Ascending aorta (tissue), 2 donors: ENCODE measurements around the gene HMCN1. TPM values are rescaled to one million over a fixed set of nuclear protein-coding genes. Genes with fewer than 3 reads are reported as not detected.

Experiments
- DNase-seq, 2 donors: peaks; one replicate each; pipeline ENCODE4 v3.0.0-alpha.2; 2019; ENCODE audit warnings: low spot score in 2 of 2
- H3K27ac ChIP-seq, 2 donors: fragments of 200-600 bp; sonication (generic); one replicate each; pipeline ENCODE4 v1.5.1; 2016 to 2017; ENCODE audit warnings: mild to moderate bottlenecking in 1 of 2
- H3K27me3 ChIP-seq: fragments of 200-600 bp; sonication (generic); one replicate; pipeline ENCODE4 v1.5.1; 2017
- H3K36me3 ChIP-seq, 2 donors: fragments of 200-600 bp; sonication (generic); one replicate each; pipeline ENCODE4 v1.5.1; 2016
- H3K4me1 ChIP-seq, 2 donors: fragments of 200-600 bp; sonication (generic); one replicate each; pipeline ENCODE4 v1.5.1; 2016 to 2017; ENCODE audit warnings: mild to moderate bottlenecking in 1 of 2
- H3K4me3 ChIP-seq, 2 donors: fragments of 200-600 bp; sonication (generic); one replicate each; pipeline ENCODE4 v1.5.1; 2016 to 2017; ENCODE audit warnings: mild to moderate bottlenecking in 1 of 2
- H3K9me3 ChIP-seq, 2 donors: fragments of 200-600 bp; sonication (generic); one replicate each; pipeline ENCODE4 v1.5.1; 2016
- intact Hi-C: fragments of 100-400 bp; cut with DNase I; formaldehyde crosslinking; loops from one replicate; pipeline ENCODE4 v1.15.1; 2023
- total RNA-seq: library from RNA; depleted of rRNA; stranded (reverse); fragments of >200 nt; gene quantifications from one replicate; pipeline ENCODE4 v1.1.0, GENCODE V29; 2016
- TF ChIP-seq, protein P1 (sequence below), 3 experiments: fragments of 200-600 bp in 2 of 3; fragments of 450-650 bp in 1 of 3; sonication (generic) in 2 of 3; IDR thresholded peaks; one replicate each; pipeline ENCODE4 v1.5.1; 2016 to 2019; ENCODE audit warnings: antibody characterized with exemption in 3 of 3, mild to moderate bottlenecking in 1 of 3, moderate library complexity in 1 of 3

HMCN1 gene
- total RNA-seq, 1 donor from 2014 or later, result 61.7 TPM

GRCh38 chr1:186093437-186093836 lies 359.2 kb downstream of the HMCN1 start:
- TF ChIP-seq, protein P1, sequence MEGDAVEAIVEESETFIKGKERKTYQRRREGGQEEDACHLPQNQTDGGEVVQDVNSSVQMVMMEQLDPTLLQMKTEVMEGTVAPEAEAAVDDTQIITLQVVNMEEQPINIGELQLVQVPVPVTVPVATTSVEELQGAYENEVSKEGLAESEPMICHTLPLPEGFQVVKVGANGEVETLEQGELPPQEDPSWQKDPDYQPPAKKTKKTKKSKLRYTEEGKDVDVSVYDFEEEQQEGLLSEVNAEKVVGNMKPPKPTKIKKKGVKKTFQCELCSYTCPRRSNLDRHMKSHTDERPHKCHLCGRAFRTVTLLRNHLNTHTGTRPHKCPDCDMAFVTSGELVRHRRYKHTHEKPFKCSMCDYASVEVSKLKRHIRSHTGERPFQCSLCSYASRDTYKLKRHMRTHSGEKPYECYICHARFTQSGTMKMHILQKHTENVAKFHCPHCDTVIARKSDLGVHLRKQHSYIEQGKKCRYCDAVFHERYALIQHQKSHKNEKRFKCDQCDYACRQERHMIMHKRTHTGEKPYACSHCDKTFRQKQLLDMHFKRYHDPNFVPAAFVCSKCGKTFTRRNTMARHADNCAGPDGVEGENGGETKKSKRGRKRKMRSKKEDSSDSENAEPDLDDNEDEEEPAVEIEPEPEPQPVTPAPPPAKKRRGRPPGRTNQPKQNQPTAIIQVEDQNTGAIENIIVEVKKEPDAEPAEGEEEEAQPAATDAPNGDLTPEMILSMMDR (IDR thresholded peaks at IDR 0.05), result no peak
- intact Hi-C loops, result loop anchor here (5.0 kb wide), 1 partner anchor 351 kb away; no protein-coding TSS in a partner anchor
- Histone ChIP-seq H3K4me1 (peaks cover 0 to 20% of the 10 kb centered on the region in 2 donors), H3K36me3 (peaks cover 0 to 5% of the 10 kb centered on the region in 2 donors), H3K9me3 (no peaks in the 10 kb centered on the region), H3K27me3 (no peaks in the 10 kb centered on the region), H3K27ac (peak overlapping the region; percentile 39 to 72), H3K4me3 (no peak overlapping the region)
- DNase-seq, result no peak

DNA sequence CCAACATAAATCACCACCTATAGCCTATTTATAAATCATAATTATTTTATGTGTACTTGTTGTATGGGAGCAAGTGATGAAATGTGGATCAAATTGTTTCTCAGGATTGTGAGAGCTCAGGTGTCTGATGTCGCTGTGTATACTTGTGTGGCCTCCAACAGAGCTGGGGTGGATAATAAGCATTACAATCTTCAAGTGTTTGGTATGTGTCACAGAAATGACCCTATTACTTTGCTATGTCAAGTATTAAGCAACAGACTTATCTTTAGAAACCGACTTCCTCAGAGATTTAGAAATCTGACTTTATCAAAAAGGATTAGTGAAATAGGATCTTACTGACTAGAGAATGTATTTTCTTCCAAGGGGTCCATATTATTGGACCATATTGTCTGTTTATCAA lies 360.0 kb downstream of the HMCN1 start:
- Histone ChIP-seq H3K27me3 (no peaks in the 10 kb centered on the region), H3K27ac (peak overlapping the region; percentile 39 to 72)
- intact Hi-C loops, result loop anchor here (5.0 kb wide), 1 partner anchor 352 kb away; no protein-coding TSS in a partner anchor

DNA sequence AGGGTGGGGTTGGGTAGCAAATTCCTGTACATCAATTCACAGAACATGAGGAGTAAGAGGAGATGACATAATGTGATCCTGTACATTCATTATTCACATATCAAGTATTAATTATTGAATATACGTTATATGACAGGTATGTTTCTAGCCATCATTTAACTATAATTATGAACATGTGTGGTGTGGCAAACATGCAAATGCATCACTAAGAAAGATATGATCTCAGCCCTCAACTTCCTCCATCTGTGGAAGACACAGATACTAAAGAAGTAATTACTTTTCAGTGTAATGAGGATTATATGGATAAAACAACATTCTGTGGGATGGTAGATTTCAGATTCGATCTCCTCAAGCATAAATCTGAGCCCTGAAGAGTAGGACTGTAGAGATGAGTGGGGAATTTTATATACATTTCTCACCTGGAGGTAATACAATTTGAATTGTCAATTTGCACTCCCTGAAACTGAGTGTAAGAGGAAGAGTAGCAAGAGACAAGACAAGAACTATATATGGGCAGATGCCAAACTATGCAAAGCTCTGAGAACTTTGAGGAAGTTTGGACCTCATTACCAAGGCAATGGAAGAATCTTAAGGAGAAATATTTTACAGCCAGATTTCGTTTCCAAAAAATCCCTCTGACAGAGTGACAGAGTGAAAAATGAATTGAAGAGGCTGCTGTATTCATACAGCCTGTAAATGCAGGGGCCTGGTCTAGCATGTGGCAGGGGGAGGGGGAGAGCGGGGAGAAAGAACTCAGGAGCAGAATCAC lies 365.3 kb downstream of the HMCN1 start:
- peak overlapping the region; percentile 52 to 79 for H3K27ac ChIP-seq
- H3K9me3 ChIP-seq, result no peaks in the 10 kb centered on the region
- intact Hi-C loops, result no loop called here

More for the DNA sequence above, 360.0 kb downstream of the HMCN1 start:
- DNase-seq, result no peak
- H3K9me3 ChIP-seq, result no peaks in the 10 kb centered on the region
- H3K4me1 ChIP-seq, result peaks cover 0 to 20% of the 10 kb centered on the region in 2 donors
- TF ChIP-seq, protein P1 (IDR thresholded peaks at IDR 0.05), result no peak
- peaks cover 0 to 4% of the 10 kb centered on the region in 2 donors for H3K36me3 ChIP-seq
- no peak overlapping the region for H3K4me3 ChIP-seq

DNA sequence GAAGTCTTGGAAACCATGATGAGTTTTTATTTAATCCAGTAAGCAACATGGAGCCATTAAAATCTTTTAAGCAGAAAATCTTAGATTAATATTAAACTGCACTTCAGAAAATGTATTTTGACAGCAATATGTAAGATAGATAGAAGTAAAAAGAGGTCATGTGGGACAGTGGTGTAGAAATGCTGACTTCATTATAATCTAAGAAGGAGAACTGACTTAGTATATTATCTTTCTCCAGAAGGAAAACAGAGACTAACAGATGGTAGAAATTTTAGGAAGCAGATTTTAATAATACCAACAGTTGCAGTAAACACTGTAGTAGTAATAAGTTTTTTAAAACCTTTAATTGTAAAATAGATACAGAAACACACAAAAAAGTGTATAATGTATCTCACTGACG lies 367.9 kb downstream of the HMCN1 start:
- TF ChIP-seq, protein P1 (IDR thresholded peaks at IDR 0.05), result no peak
- intact Hi-C loops, result no loop called here
- H3K27ac ChIP-seq, result peak overlapping the region; percentile 78 to 79
- no peaks in the 10 kb centered on the region for H3K9me3 ChIP-seq
- no peak for DNase-seq
- no peaks in the 10 kb centered on the region for H3K27me3 ChIP-seq
- H3K36me3 ChIP-seq, result no peaks in the 10 kb centered on the region
- H3K4me3 ChIP-seq, result peak overlapping the region in 1 of 2 donors; percentile 9
- H3K4me1 ChIP-seq, result peaks cover 5 to 29% of the 10 kb centered on the region in 2 donors

More for the DNA sequence above, 365.3 kb downstream of the HMCN1 start:
- no peak for DNase-seq
- Histone ChIP-seq H3K27me3 (no peaks in the 10 kb centered on the region), H3K36me3 (no peaks in the 10 kb centered on the region), H3K4me1 (peaks cover 5 to 31% of the 10 kb centered on the region in 2 donors), H3K4me3 (no peak overlapping the region)
- TF ChIP-seq, protein P1 (IDR thresholded peaks at IDR 0.05), result no peak

DNA sequence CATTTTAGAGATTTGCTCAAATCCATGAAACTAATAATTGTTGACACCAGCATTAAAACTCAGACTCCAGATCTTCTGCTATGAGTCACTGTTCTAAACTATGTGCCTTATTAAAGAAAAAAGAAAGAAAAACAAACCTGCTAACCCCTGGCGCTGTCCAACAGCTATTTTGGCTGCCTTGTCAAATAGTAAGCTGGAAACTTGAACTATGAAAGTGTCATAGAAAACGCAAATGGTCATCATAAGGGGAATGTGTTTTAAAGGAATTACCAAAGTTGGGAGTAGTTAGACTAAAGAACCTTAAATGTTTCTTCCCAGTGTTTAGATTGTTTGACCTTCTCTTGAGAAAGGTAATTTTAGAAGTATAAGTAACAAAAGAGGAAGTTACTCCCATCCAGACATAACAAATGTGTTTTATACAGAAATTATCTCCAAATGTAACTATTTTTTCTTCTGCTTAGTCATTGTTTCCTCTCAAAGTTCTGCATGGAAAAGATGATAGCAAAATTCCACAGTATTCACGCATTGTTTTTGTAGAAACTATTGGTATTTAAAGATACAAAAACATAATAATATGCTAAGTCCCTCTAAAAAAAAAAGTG lies 368.5 kb downstream of the HMCN1 start:
- H3K4me3 ChIP-seq, result peak overlapping the region in 1 of 2 donors; percentile 9

More for the DNA sequence above, 368.5 kb downstream of the HMCN1 start:
- peaks cover 5 to 29% of the 10 kb centered on the region in 2 donors for H3K4me1 ChIP-seq
- H3K27ac ChIP-seq, result peak overlapping the region; percentile 78 to 79
- intact Hi-C loops, result no loop called here
- TF ChIP-seq, protein P1 (IDR thresholded peaks at IDR 0.05), result no peak
- no peaks in the 10 kb centered on the region for H3K36me3 ChIP-seq
- peak in 1 of 2 donors; percentile 77 for DNase-seq
- H3K27me3 ChIP-seq, result no peaks in the 10 kb centered on the region
- H3K9me3 ChIP-seq, result no peaks in the 10 kb centered on the region
